Activated CD8-positive, alpha-beta memory T cell treated with anti-CD3 and anti-CD28 coated beads for 1 hour (primary cell): ENCODE measurements around the gene CTU2.
A peak's percentile ranks its signal among the peaks of the same experiment; 100 is the strongest.

ENCODE experiments used
- DNase-seq, 2 donors: peaks; one replicate each; pipeline ENCODE4 v3.0.0-alpha.2; 2020; ENCODE audit warnings: low read depth in 1 of 2; ENCODE audit errors: extremely low read depth in 1 of 2

The CTU2 gene

DNA sequence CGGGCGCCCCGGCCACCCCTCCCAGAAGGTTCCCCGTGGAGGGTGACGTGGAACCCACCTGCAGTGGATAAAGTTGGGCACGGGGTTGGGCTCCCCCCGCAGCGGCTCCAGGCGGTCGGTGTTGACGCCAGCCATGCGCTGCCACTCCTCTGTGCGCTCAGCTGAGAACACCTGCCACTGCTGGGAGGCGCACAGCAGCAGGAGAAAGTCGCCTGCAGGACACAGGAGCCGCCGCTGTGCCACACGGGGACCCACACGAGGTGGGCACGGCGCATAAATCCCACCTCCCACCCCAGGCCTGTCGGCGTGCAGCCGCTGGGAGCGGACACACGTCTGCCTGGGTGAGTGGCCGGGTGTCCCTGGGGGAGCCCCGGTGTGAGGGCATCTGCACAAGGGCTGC, 20.7 kb downstream of the CTU2 start:
- no peak for DNase-seq

DNA sequence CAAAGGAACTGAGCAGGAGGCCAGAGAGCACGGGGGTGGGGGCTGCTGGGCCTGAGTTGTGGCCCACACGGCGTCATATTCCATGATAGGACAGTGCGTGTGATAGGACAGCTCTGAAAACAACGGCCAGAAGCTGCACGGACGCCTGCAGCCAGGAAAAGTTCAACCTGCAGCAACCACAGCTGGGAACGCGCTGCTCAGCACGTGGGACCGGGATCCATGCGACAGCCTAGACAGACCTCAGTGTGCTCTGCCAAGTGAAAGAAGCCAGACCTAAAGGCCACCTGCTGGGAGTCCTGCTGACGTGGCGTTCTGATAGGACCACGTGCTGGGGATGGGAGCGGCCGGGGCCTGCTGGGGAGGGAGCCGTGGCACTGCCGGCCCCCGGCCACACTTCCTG, 21.6 kb downstream of the CTU2 start:
- no peak for DNase-seq

- no peak for DNase-seq
Measured at GRCh38 chr16:88730632-88731607, 24.6 kb downstream of the CTU2 start.

GRCh38 chr16:88731699-88732098, 25.4 kb downstream of the CTU2 start:
- no peak for DNase-seq

DNA sequence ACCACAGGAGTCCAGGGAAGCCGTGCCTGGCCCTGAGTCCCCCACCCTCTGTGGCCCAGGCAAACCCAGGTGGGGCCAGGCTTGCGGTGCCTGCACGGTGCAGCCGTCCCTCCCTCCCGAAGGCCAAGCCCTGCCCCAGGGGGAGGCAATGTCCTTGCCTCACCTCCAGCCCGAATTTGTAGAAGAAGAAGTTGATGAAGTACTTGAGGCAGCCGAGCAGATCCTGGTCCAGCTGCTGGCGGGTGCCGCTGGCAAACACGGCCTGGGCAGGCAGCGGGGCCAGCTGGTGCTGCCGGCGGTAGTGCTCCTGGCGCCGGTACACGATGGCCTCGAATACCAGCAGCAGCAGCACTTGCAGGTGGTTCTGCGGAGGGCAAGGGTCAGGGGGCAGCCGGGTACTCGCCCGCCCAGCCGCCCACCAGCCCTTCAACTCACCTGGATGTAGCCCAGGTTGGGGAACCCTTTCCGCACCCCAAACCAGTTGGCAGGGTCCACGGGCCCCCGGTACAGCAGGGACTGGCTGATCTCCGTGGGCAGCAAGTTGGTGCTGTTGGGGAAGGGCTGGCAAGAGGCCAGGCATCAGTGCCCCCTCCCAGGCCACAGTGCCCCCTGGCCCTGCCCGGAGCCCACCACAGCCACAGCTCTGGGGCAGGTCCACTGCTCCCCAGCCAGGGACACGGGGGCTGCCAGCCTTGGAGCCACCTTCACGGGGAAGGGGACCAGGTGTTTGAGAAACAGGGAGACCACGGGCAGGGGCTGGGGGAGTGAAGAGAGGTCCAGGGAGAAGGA, 26.1 kb downstream of the CTU2 start:
- no peak for DNase-seq

DNA sequence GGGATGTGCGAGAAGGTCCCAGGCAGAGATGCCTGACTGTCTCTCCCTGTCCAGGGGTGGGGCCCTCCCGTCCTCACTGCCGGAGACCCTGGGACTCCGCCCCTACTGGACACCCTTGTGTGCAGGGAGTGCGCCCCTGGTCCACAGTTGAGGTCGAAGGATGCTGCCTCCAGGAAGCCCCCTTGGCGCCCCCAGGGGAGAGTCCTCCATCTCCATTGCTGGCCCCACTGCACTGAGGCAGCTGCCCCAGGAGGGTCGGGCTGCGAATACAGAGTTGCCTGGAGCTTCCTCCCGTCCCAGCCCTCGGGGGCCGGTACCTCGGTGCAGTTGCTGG, 26.6 kb downstream of the CTU2 start:
- no peak for DNase-seq

GRCh38 chr16:88733630-88734360, 27.5 kb downstream of the CTU2 start:
- no peak for DNase-seq

GRCh38 chr16:88734361-88734728, 28.0 kb downstream of the CTU2 start:
- no peak for DNase-seq

DNA sequence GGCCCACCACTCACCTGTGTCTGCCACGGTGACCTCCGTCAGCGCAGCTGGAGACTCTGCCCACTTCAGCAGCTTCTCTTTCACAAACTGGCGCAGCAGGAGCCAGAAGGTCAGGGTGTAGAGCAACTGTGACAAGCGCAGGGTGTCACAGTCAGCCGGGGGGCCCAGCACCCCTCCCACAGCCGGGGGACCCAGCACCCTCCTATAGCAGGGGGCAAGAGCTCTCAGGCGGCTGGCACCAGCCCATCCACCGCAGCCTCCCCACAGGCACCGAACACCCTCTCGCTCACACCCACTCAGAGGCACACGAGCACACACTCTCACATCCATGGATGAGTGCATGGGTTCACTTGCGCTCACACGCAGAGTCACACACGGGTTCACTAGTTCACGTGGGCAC, 28.8 kb downstream of the CTU2 start:
- no peak for DNase-seq

DNA sequence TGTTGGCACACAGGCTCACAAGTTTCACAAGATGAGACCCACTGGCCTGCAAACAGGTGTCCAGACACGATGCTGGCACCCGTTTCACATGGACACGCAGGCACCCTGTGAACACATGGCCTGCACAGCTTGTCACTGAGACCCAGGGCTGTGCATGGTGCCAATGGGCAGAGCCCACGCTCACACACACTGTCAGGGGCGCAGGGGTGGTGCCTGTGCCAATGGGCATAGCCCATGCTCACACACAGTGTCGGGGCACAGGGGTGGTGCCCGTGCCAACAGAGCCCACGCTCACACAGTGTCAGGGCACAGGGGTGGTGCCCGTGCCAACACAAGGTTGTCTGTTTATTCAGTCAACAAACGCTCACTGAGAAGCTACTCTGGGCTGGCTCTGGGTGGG, 29.3 kb downstream of the CTU2 start:
- DNase-seq: no peak

DNA sequence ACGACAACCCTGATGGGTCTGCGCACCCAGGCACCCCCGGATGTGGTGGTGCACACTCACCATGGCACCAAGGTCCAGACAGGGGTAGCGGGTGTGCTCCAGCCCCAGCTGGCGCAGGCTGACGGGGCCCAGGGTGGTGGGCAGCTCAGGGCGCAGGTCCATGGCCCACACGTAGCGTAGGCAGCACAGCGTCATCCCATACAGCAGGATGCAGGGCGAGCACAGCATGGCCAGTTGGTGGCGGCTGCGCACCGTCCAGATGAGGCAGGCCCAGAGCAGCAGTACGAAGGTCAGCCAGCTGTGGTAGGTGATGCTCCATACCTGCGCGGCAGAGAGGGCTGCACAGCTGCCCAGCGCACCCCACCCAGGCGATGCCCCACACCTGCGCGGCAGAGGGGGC, 29.8 kb downstream of the CTU2 start:
- no peak for DNase-seq

- no peak for DNase-seq
Measured at GRCh38 chr16:88736496-88736895, 30.2 kb downstream of the CTU2 start.

DNA sequence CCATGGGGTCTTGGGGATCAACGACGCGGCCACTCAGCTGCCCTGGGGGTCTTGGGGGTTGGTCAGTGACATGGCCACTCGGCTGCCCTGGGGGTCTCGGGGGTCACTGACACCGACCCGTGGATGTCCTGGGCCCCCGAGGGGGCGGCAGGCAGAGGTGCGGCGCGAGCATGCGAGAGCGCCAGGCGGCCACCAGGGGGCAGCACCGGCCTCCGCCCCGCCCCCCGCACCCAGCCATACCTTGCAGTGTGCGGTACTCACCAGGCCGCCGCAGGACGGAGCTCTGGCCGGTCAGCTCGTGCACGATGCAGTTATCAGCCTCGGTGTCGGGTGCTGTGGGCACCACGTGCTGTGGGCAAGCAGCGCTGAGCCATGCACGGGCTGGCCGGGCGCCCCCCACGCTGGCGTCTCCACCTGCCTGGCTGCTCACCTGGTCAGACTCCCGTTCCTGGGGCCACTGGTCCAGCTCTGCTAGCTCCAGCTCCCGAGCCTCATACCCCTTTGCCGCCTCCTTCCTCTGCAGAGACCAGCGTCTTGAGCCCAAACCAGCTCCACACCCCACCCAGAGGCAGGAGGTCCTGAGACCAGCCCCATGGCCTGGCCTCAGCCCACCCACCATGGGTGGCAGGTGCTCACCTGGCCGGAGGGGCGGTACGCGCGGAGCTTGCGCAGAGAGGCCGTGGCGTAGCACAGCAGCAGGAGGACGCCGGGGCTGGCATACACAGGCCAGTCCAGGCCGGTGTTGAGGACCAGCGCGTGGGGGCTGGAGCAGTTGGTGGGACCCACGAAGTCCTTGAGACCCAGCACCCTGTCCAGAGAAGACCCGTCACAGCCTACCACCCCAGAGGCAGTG, 31.2 kb downstream of the CTU2 start:
- peak; percentile 44 to 49 for DNase-seq

DNA sequence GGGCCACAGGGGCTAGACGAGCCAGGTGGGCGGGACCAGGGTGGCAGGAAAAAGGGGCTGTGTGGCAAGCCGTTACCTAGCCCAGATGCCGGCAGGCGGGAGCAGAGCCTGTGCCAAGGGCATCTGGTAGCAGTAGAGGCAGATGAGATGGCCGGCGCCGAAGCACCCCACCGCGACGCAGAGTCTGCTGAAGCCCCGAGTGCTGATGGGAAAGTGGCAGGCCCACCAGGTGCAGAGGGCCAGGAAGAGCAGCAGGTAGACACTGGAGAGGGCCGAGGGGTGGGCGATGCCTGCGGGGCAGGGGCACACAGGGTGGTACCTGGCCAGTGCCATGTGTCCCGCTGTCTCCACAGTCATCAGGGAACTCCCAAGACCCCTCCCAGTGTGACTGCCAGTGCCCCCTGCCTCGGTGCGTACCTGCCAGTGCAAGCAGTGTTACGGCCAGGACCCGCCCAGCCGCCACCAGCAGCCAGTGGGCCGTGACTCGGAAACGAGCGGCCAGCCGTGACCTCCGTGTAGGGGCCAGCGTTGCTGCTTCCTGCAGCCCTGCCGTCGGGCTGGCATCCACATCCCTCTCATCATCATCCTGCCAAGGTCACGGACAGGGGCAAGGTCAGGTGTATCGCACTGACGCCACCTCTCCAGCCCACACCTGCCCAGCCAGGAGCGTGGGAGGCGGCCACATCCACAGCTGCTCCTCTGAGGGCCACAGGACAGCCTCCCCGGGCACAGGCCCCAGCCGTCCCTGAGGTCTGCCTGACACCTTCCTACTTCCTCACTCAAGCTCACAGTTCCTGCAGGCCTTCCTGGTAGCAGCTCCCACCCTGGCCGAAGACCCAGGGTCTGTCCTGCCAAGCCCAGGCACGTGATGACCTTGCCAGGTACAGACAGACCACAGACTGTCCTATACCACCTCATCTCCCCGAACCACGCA, 32.1 kb downstream of the CTU2 start:
- no peak for DNase-seq

GRCh38 chr16:88739139-88739976, 33.1 kb downstream of the CTU2 start:
- no peak for DNase-seq

DNA sequence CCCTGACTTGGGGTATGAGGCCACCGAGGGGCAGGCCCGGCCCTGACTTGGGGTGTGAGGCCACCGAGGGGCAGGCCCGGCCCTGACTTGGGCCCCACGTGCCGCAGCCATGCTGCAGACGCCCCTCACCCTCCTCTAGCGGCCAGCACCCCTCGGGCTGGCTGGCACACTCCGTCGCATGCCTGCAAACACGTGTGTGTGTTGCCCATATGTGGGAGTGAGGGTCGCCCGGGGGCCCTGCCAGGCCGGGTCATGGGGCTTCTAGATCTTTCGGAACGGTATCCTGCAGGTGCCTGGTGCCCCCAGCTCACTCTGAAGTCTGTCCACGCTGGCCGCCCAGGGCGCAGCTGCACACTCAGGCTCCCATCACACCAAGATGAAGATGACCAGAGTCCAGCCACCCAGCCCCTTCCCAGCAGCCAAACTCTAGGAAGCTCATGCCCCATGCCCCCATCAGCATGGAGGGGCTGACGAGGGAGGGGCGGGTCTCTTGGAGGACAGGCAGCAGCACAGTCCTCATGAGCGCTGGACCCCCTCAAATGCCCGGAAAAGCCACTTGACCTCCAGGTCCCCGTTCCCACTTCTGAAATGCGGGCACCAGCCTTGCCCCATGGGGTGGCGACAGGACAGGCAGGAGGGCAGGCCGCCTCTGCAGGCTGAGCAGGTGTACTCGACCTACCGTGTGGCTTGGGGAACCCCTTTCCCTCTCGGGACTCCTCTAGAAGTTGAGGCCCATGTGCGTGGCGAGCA, 33.8 kb downstream of the CTU2 start:
- no peak for DNase-seq

DNA sequence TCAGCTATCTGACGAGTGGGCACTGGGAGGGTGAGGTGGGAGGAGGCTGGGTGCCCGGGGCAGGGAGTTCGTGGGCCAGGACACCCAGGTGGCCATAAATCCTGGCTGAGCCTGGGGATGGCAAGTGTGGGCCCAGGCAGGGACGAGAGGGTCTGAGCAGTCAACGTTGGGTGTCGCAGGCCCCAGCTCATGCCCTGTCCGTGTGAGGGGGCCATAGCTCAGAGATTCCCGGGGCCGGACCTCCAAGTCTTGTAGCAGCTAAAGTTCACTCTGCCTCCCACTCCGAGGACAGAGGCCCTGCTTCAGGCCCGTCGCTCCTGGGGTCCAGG, 34.4 kb downstream of the CTU2 start:
- no peak for DNase-seq

DNA sequence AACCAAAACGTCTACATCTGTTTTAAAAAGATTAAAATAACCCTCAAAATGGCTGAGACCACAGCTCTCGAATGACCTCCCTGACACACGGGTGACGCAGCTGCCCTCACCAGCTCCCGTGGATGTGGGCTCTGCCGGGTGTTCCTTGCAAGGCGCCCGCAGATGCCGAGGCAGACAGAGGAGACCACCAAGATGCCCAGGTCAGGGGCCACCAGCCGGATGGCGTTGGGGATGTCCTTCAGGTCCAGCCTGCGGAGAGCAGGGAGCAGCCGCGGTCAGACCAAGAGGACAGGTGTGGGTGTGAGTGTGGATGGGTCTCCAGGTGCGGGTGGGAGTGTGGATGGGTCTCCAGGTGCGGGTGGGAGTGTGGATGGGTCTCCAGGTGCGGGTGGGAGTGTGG, 35.1 kb downstream of the CTU2 start:
- no peak for DNase-seq
